MM.1S (cell line): ENCODE measurements around the gene PLD3.

Experiments
- EZH2 ChIP-seq: fragments of 300-600 bp; sonication (generic); optimal IDR thresholded peaks from 2 replicates; pipeline ENCODE3; 2017; ENCODE audit warnings: low read depth, mild to moderate bottlenecking, antibody characterized with exemption, low read length, mixed read lengths
- TF ChIP-seq, protein P1 (sequence below): fragments of 300-600 bp; sonication (generic); IDR thresholded peaks from 2 replicates; pipeline ENCODE4 v1.5.1; 2016; ENCODE audit warnings: antibody characterized with exemption, low read length, mixed read lengths

- TF ChIP-seq, protein P1, sequence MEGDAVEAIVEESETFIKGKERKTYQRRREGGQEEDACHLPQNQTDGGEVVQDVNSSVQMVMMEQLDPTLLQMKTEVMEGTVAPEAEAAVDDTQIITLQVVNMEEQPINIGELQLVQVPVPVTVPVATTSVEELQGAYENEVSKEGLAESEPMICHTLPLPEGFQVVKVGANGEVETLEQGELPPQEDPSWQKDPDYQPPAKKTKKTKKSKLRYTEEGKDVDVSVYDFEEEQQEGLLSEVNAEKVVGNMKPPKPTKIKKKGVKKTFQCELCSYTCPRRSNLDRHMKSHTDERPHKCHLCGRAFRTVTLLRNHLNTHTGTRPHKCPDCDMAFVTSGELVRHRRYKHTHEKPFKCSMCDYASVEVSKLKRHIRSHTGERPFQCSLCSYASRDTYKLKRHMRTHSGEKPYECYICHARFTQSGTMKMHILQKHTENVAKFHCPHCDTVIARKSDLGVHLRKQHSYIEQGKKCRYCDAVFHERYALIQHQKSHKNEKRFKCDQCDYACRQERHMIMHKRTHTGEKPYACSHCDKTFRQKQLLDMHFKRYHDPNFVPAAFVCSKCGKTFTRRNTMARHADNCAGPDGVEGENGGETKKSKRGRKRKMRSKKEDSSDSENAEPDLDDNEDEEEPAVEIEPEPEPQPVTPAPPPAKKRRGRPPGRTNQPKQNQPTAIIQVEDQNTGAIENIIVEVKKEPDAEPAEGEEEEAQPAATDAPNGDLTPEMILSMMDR = no peak
- no peak for TF ChIP-seq EZH2
These were observed 44.7 kb upstream of the PLD3 start for GRCh38 chr19:40303765-40304164.
